ENCODE measurements around the gene MIER2. TPM values are rescaled to one million over a fixed set of nuclear protein-coding genes. Genes with fewer than 3 reads are reported as not detected.
A peak's percentile ranks its signal among the peaks of the same experiment; 100 is the strongest.
"Not testable (repeated sequence)": the region's sequence is repeated elsewhere in the genome, so short reads cannot be mapped to it uniquely, and the experiment has no call there.

MIER2 gene, protein sequence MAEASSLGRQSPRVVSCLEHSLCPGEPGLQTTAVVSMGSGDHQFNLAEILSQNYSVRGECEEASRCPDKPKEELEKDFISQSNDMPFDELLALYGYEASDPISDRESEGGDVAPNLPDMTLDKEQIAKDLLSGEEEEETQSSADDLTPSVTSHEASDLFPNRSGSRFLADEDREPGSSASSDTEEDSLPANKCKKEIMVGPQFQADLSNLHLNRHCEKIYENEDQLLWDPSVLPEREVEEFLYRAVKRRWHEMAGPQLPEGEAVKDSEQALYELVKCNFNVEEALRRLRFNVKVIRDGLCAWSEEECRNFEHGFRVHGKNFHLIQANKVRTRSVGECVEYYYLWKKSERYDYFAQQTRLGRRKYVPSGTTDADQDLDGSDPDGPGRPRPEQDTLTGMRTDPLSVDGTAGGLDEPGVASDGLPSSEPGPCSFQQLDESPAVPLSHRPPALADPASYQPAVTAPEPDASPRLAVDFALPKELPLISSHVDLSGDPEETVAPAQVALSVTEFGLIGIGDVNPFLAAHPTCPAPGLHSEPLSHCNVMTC
- polyA plus RNA-seq (ENCODE audit: insufficient read depth in 1 of 5, insufficient read length in 5 of 5, low replicate concordance in 1 of 5): 10 to 100 TPM; 18.9 to 35.9 (median 26.1) TPM
- long read RNA-seq, donor 1, full-length matches to known transcripts: 2 of 2 reads
- long read RNA-seq, donor 1, partial matches to known transcripts: 0 of 2 reads
- long read RNA-seq, donor 1, other reads (novel, unspliced or antisense): 0 of 2 reads
- long read RNA-seq, donor 2, full-length matches to known transcripts: 1 of 1 reads
- long read RNA-seq, donor 2, partial matches to known transcripts: 0 of 1 reads
- long read RNA-seq, donor 2, other reads (novel, unspliced or antisense): 0 of 1 reads
- long read RNA-seq, donor 3, full-length matches to known transcripts: 2 of 2 reads
- long read RNA-seq, donor 3, partial matches to known transcripts: 0 of 2 reads
- long read RNA-seq, donor 3, other reads (novel, unspliced or antisense): 0 of 2 reads
- long read RNA-seq, donor 4: 0 reads
- long read RNA-seq, donor 5, full-length matches to known transcripts: 2 of 2 reads
- long read RNA-seq, donor 5, partial matches to known transcripts: 0 of 2 reads
- long read RNA-seq, donor 5, other reads (novel, unspliced or antisense): 0 of 2 reads
- long read RNA-seq, donor 6, full-length matches to known transcripts: 1 of 1 reads
- long read RNA-seq, donor 6, partial matches to known transcripts: 0 of 1 reads
- long read RNA-seq, donor 6, other reads (novel, unspliced or antisense): 0 of 1 reads
- long read RNA-seq, donor 7: 0 reads
- long read RNA-seq, donor 8: 0 reads

DNA sequence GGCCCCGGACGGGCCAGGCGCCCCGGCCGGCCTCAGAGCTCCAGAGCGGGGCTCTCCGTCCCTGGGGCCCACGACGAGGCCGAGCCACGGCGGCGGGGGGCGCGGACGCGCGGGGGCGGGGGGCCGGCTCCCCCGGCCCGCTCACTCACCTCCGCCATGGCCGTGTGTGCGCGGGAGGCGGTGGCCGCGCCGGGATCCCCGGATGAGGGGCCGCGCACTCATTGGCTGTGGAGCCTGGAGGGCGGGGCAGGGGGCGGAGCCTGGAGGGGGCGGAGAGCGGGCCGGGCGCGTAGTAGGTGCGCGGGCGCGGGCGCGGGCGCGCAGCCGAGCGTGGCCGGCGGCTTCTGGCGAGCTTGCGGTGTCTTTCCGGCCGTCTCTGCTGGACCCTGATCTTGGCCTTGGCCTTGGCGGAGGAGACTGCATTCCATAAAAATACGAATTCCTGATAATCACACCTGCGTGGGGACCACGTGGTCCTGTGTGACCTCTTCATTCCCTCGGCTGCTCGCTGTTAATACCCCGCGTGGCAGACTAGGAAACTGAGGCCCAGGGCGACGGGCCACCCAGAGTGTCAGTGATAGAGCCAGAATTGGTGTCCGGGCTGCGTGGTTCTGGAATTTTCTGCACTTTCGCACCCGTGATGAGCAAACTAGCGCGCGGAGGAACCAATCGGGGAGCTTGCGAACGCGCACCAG is at the start of gene MIER2:
TSS of gene MIER2 (minus strand) at position 172 of the 695 bp plus-strand sequence. CDS start at position 158, 14 bp downstream.
- peak; percentile 71 to 75 for DNase-seq

DNA sequence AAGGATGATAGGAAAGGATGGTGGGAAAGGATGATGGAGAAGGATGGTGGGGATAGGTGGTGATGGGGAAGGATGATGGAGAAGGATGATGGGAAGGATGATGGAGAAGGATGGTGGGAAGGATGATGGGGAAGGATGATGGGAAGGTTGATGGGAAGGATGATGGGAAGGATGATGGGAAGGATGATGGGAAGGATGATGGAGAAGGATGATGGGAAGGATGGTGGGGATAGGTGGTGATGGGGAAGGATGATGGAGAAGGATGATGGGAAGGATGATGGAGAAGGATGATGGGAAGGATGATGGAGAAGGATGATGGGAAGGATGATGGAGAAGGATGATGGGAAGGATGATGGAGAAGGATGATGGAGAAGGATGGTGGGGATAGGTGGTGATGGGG is 49.0 kb upstream of the MIER2 start:
- DNase-seq: not testable (repeated sequence)

DNA sequence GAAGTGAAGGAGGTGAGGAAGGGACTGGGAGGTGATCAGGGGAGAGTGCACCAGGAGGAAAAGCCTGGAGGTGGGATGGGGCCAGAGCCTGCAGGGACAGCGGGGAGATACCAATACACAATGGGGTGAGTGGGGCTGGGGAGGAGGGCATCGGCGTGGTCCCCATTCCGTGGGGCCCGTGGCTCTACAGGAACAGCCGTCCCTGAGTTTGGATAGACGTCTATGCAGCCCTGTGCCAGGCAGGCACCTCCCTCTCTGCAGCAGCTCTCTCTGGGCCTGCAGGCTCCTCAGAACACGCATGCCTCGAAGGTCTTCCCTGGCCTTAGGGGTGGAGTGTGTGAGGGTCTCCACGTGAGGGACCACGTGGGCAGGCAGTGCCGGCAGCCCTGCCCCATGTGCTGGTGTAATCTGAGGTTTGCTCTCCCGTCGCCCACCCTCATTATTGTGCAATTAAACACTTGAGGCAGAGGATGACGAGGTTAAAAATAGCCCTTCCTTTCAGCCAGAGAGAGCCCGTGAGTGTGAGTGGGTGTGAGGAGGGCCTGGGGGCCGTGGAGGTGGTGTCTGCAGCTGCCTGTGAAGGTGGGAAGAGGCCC is 47.9 kb upstream of the MIER2 start:
- DNase-seq: no peak

DNA sequence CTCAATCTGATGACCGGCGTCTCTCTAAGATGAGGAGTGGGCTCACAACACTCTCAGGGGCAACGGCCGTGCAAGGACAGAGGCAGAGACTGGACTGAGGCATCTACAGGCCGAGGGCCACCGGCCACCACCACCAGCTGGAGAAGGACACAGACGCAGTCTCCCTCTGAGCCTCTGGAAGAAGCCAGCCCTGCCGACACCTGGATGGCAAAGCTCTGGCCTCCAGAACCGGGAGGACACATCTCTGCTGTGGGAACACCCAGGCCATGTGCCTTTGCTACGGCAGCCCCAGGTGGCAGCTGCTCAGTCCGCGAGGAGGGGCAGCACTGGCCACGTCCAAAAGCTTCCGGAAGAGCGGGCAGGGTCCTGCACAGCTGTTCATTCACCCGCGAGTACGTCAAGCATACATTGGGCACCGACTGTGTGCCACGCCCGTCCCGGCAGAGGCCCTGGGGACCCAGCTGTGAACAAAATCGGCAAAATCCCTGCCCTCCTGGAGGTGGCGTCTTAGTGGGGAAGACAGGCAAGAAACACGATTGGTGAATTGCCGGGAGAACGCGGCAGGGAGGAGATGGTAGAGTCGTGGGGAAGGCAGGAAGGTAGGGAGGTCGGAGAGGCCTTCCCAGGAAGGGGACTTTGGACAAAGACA is 47.3 kb upstream of the MIER2 start:
- DNase-seq: no peak

DNA sequence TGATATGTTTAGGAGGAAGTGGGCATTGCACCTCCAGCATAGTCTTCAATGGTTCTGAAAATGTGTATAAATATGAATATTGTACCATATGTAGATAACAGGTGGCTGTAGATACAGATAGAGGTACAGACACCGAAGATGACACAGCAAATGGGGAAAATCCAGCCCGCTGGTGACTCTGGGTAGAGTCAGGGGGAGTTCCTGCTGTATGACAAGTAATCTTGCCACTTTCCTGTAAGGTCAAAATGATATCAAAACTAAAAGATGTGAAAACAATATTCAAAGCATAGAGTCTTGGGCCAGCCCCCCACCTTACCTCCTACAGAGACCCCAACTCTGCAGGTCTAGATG is 46.6 kb upstream of the MIER2 start:
- no peak for DNase-seq

DNA sequence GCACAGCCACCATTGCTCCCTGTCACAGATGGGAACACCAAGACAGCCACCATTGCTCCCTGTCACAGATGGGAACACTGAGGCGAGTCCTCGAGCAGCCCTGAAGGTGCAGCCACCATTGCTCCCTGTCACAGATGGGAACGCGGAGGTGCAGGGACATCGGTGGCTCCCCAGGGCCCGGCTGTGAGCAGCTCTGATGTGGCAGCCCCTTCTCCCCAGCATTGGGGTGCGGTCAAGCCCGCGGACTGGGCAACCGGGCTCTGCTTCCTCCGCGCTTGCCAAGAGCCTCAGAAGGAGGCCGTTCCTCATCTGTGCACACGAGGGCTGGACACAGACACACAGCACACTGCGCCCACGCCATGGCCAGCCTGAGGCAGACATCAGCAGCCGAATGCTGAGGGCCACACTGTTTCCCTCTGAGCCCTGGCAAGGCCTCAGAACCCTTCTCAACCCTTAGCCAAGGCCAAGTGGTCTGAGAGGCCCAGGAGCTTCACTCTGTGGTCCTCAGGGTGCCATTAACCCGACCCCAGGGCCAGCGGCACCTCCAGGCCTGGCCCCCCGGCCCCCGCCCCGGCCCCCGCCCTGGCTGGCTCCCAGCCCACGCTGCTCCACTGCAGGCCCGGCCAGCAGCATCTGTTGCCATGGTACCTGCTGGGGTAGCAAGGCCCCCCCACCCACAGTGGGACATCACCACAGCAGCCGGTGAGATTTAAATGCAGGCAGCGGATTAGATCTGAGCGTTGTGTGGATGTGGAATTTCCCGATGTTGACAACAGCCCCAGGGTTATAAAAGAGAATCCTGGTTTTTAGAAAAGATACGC is 46.0 kb upstream of the MIER2 start:
- DNase-seq: no peak

DNA sequence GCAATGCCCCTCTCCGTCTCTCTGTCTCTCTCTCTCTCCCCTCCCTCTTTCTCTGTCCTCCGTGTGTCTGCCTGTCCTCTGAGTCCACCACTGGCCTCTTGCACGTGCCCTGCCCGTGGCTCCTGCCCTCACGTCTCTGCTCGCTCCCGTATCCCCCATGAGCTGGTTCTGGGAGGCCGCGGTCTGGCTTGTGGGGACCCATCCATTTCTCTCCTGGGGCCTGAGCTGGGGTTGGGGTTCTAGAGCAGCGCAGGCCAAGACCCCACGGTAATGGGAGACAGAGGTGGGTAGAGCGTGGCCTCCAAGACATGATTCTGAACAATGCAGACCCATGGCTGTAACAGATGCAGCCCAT is 45.3 kb upstream of the MIER2 start:
- no peak for DNase-seq

DNA sequence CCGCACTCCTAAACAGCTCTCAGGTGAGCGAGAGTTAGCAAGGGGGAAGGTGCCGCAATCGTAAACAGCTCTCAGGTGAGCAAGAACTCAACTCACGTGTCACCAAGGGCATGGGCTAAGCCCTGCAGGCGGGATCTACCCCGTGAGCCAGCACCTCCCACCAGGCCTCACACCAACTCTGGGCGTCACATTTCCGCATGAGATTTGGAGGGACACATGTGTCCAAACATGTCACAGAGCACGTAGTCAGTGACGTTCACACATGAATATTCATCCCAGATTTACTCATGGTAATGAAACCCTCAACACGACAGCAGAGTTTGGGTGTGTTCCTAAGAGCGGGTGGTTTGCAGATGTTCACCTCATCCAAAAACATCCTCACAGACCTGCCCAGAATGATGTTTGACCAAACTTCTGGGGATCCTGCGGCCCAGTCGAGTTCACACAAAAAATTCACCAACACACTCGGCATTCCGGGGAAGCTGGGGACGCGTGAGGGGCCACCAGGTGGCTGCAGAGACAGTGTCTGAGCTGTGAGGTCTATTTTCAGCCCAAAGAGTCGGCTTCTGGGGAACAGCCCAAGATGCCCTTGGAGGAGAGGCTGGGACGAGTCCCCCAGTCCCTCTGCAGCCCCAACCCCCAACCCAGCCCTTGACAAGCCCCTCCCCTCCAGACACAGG is 44.8 kb upstream of the MIER2 start:
- DNase-seq: no peak

DNA sequence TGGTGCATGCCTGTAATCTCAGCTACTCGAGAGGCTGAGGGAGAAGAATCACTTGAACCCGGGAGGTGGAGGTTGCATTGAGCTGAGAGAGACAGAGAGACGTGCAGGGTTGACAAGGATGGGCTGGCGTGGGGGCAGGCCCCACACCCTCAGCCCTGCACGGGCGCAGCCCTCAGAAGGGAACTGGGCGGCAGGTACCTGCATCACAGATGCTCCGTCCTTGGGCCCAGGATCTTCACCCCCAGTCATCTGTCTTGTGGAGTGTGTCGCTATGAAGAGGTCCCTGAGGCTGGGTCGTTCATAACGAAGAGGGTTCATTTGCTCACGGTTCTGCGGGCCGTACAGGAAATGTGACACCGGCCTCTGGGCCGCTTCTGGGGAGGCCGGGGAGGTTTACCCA is 44.1 kb upstream of the MIER2 start:
- DNase-seq: no peak

DNA sequence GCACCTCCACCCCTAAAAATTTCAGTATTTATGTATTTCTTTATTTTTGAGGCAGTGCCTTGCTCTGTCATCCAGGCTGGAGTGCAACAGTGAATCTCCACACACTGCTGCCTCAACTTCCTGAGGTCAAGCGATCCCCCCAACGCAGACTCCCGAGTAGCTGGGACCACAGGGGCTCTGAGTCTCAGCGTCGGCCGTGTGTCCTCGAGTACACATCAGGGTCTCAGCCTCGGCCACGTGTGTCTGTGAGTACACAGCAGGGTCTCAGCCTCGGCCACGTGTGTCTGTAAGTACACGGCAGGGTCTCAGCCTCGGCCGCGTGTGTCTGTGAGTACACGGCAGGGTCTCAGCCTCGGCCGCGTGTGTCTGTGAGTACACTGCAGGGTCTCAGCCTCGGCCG is 43.2 kb upstream of the MIER2 start:
- DNase-seq: no peak

DNA sequence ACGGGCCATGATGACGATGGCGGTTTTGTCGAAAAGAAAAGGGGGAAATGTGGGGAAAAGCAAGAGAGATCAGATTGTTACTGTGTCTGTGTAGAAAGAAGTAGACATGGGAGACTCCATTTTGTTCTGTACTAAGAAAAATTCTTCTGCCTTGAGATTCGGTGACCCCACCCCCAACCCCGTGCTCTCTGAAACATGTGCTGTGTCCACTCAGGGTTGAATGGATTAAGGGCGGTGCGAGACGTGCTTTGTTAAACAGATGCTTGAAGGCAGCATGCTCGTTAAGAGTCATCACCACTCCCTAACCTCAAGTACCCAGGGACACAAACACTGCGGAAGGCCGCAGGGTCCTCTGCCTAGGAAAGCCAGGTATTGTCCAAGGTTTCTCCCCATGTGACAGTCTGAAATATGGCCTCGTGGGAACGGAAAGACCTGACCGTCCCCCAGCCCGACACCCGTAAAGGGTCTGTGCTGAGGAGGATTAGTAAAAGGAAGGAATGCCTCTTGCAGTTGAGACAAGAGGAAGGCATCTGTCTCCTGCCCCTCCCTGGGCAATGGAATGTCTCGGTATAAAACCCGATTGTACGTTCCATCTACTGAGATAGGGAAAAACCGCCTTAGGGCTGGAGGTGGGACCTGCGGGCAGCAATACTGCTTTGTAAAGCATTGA is 42.2 kb upstream of the MIER2 start:
- not testable (repeated sequence) for DNase-seq

DNA sequence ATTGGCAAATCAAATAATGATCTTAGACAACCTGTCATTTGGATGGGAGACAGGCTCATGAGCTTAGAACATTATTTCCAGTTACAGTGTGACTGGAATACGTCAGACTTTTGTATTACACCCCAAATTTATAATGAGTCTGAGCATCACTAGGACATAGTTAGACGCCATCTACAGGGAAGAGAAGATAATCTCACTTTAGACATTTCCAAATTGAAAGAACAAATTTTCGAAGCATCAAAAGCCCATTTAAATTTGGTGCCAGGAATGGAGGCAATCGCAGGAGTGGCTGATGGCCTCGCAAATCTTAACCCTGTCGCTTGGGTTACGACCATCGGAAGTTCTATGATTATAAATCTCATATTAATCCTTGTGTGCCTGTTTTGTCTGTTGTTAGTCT is 41.6 kb upstream of the MIER2 start:
- not testable (repeated sequence) for DNase-seq

DNA sequence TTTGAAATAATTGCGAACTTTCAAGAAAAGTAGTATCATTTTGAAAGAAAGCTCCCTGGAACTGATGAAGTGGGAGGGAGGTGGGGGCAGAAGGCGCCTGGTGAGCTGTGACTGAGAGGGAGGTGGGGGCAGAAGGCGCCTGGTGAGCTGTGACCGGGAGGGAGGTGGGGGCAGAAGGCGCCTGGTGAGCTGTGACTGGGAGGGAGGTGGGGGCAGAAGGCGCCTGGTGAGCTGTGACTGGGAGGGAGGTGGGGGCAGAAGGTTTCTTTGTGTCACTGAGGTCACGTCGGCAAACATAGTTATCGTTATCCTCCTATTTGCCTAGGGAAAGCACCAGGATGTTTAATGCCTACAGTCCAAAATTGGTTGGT is 40.2 kb upstream of the MIER2 start:
- DNase-seq: no peak

DNA sequence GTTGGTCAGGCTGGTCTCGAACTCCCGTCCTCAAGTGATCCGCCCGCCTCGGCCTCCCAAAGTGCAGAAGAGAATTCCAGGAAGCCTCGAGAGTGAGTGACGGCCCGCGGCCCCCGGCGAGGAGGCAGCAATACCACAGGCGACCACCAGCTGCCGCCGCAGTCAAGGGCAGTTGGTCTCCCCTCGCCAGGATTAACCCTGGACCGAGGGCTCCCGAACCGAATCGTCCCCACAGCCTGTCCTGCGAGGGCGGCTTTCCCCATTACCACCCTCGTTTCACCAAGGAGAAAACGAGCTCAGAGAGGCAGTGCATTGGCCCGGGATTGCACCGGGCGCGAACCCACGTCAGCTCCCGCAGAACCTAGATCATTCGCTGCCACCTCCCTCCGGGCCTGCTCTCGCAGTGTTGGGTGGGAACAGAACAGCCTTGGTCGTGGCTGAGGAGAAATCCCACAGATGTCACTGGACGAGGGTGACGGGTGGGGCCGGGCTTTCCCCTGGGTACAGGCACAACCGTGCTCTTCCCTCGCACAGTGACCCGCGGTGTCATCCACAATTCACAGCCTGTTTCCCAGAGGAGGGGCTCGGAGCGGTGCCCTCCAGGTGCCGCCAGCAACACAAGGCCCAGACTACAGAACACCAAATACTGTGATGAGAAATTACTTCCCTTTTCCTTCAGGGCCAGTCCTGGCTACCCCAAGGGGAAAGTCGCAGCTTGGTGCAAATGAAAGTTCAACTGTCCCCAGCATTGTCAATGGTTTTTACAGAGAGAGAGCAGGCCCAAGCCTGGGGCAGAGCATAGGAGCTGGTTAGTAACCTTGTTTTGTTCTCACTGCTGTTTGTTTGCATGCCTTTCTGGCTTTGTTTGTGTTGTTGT is 39.6 kb upstream of the MIER2 start:
- no peak for DNase-seq

DNA sequence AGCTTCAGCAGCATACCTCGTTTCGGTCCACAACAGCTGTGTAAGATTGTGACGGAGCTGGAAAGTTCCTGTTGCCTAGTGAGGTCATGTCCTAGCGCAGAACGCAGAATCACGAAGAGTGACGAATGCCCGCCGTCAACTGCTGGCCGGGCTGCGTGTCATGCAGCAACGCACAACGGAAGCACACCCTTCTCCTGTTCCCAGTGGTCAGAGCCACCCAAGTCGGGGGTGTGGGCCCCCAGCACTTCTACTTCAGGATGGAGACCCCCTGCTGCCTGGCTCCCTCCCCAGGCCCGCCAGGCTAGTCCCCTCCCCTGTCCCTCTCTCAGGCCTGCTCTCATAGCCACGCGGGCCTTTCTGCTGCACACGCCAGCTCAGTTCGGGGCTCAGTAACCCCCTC is 38.4 kb upstream of the MIER2 start:
- DNase-seq: no peak

DNA sequence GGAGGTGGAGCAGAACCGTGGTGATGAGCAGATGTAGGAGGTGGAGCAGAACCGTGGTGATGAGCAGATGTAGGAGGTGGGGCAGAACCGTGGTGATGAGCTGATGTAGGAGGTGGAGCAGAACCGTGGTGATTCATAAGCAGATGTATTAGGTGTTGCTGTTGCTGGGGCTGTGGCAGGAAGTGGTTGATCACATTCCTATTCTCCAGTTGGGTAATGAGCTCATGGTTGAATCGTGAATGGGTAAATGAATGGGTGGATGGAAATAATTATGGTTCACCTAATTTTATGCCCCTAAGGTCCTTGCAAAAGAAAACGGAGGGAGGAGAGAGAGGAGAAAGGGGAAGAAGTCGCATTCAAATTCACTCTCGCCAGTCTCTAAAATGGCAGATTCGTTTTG is 38.0 kb upstream of the MIER2 start:
- not testable (repeated sequence) for DNase-seq

DNA sequence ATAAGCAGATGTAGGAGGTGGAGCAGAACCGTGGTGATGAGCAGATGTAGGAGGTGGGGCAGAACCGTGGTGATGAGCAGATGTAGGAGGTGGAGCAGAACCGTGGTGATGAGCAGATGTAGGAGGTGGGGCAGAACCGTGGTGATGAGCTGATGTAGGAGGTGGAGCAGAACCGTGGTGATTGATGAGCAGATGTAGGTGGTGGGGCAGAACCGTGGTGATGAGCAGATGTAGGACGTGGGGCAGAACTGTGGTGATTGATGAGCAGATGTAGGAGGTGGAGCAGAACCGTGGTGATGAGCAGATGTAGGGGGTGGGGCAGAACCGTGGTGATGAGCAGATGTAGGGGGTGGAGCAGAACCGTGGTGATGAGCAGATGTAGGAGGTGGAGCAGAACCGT is 37.3 kb upstream of the MIER2 start:
- DNase-seq: not testable (repeated sequence)

All from right lung (tissue), 10 donors.